ENCODE measurements around the gene SCCPDH.

SCCPDH gene

GRCh38 chr1:246760422-246761347, 36.5 kb downstream of the SCCPDH start:
- DNase-seq (ENCODE audit: low spot score) = no peak
- TF ChIP-seq, protein P1, sequence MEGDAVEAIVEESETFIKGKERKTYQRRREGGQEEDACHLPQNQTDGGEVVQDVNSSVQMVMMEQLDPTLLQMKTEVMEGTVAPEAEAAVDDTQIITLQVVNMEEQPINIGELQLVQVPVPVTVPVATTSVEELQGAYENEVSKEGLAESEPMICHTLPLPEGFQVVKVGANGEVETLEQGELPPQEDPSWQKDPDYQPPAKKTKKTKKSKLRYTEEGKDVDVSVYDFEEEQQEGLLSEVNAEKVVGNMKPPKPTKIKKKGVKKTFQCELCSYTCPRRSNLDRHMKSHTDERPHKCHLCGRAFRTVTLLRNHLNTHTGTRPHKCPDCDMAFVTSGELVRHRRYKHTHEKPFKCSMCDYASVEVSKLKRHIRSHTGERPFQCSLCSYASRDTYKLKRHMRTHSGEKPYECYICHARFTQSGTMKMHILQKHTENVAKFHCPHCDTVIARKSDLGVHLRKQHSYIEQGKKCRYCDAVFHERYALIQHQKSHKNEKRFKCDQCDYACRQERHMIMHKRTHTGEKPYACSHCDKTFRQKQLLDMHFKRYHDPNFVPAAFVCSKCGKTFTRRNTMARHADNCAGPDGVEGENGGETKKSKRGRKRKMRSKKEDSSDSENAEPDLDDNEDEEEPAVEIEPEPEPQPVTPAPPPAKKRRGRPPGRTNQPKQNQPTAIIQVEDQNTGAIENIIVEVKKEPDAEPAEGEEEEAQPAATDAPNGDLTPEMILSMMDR (IDR thresholded peaks at IDR 0.05; ENCODE audit: extremely low read depth, missing control alignments) = no peak

GRCh38 chr1:246761396-246761795, 37.2 kb downstream of the SCCPDH start:
- DNase-seq (ENCODE audit: low spot score) = no peak
- TF ChIP-seq, protein P1 (IDR thresholded peaks at IDR 0.05; ENCODE audit: extremely low read depth, missing control alignments) = no peak

DNA sequence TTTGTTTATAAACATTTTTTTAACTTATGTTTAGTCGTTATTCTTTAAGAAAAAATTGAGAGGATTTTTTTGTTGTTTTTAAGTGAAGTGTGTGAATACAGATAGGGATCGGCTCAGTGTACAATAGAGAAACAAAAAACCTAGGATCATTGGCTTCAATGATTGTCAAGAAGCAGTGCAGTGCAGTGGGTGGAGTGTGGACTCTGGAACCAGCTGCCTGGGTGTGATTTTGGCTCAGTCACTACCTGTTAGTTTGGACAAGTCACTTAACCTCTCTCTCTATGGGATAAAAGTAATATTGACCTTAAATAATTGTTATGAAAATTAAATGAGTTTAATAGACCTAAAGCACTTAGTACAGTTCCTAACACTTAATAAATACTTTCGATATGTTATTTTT, 41.3 kb downstream of the SCCPDH start:
- DNase-seq (ENCODE audit: low spot score) = no peak
- TF ChIP-seq, protein P1 (IDR thresholded peaks at IDR 0.05; ENCODE audit: extremely low read depth, missing control alignments) = no peak

DNA sequence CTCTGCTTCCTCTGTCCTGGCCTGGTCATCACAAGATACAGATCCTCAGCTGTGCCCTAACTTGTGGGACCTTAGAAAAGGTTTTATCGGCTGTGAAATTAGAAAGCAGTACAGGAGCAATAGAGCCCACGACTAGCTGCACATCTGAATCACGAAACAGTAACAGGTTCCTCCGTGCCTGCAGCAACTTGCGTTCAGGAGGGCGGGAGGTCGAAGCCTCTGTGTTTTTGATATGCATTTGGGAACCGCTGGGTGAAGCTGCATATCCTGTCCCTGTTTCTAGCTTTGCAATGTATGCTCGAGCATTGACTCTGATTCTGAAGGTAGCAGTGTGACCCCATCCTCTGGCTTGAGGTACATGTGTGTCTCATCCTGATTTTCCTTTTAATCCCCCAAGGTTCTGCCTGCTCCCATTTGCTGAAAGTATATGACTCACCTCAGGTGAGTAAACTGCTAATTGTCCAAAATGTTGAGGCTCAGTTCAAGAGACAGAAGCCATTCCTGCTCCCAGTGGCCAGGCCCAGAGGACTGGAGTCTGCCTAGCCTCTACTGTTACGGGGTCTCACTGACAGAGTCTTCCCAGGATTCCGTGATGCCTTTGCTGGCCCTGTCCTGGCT, 44.3 kb downstream of the SCCPDH start:
- no peak for DNase-seq (ENCODE audit: low spot score)
- TF ChIP-seq, protein P1 (IDR thresholded peaks at IDR 0.05; ENCODE audit: extremely low read depth, missing control alignments) = no peak

DNA sequence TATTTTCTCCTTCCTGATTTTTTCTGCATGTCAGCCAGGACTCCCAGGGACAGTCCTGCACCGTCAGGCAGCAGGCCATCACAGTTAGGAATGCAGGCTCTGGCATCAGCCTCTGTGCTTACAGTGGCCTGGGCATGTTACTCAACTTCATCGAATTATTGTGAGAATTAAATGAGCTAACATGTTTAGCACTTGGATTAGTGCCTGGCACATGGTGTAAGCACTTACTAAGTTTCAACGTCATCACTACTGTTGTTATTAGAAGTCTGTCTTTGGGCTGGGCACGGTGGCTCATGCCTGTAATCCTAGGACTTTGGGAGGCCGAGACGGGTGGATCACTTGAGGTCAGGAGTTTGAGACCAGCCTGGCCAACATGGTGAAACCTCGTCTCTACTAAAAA, 45.1 kb downstream of the SCCPDH start:
- no peak for DNase-seq (ENCODE audit: low spot score)
- TF ChIP-seq, protein P1 (IDR thresholded peaks at IDR 0.05; ENCODE audit: extremely low read depth, missing control alignments) = no peak

DNA sequence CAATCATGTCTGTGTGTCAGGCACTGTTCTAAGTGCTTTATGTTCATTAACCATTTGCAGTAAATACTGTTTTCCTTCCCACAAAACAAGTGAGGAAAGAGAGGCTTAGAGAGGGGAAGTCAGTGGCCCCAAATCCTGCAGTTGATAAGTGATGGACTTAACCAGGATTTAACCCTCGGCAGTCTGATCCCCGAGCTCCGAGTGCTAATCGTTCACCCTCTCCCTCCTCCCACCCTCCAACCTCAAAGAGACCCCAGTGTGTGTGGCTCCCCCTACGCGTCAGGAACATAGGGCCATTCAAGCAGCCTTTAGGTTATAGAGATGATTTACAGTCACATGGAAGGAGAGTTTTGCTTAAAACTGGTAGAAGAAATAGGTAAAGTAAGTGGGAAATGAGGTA, 47.2 kb downstream of the SCCPDH start:
- no peak for DNase-seq (ENCODE audit: low spot score)
- TF ChIP-seq, protein P1 (IDR thresholded peaks at IDR 0.05; ENCODE audit: extremely low read depth, missing control alignments) = no peak

- no peak for DNase-seq (ENCODE audit: low spot score)
- TF ChIP-seq, protein P1 (IDR thresholded peaks at IDR 0.05; ENCODE audit: extremely low read depth, missing control alignments) = no peak
Observed at GRCh38 chr1:246772686-246773085, 48.5 kb downstream of the SCCPDH start.

Data from GM20000 (cell line).